Right atrium auricular region (tissue), 2 donors: ENCODE results near the gene BPIFB1. TPM values are rescaled to one million over a fixed set of nuclear protein-coding genes. Genes with fewer than 3 reads are reported as not detected.

Experiments used
- DNase-seq: peaks from one replicate; pipeline ENCODE4 v3.0.0-alpha.2; 2019; ENCODE audit warnings: low spot score
- H3K27ac ChIP-seq, 2 donors: fragments of 200-600 bp; sonication (generic); 1 replicate in 1 of 2; 2 replicates in 1 of 2; pipeline ENCODE4 v1.5.1; 2016 to 2019
- H3K27me3 ChIP-seq, 2 donors: fragments of 200-600 bp; sonication (generic); one replicate each; pipeline versions ENCODE4 v1.5.1 to v1.6.0; 2017 to 2019
- H3K36me3 ChIP-seq: fragments of 200-600 bp; sonication (generic); one replicate; pipeline ENCODE4 v1.5.1; 2016
- H3K4me1 ChIP-seq, 2 donors: fragments of 200-600 bp; sonication (generic); one replicate each; pipeline versions ENCODE4 v1.5.1 to v1.6.0; 2017 to 2019
- H3K4me3 ChIP-seq, 2 donors: fragments of 200-600 bp; sonication (generic); 1 replicate in 1 of 2; 2 replicates in 1 of 2; pipeline ENCODE4 v1.5.1; 2017 to 2019; ENCODE audit warnings: mild to moderate bottlenecking in 1 of 2, moderate library complexity in 1 of 2
- H3K9me3 ChIP-seq, 2 donors: fragments of 200-600 bp; sonication (generic); one replicate each; pipeline ENCODE4 v1.5.1; 2019
- total RNA-seq, 2 donors: library from RNA; depleted of rRNA; stranded (reverse); fragments of >200 nt; gene quantifications; one replicate each; pipeline ENCODE4 v1.1.0, GENCODE V29; 2016
- TF ChIP-seq, protein P1 (sequence below), 2 donors: fragments of 200-600 bp; sonication (generic); IDR thresholded peaks; one replicate each; pipeline ENCODE4 v1.5.1; 2019; ENCODE audit warnings: antibody characterized with exemption in 2 of 2

Gene BPIFB1
- total RNA-seq, 2 donors from 2014 or later = not detected

DNA sequence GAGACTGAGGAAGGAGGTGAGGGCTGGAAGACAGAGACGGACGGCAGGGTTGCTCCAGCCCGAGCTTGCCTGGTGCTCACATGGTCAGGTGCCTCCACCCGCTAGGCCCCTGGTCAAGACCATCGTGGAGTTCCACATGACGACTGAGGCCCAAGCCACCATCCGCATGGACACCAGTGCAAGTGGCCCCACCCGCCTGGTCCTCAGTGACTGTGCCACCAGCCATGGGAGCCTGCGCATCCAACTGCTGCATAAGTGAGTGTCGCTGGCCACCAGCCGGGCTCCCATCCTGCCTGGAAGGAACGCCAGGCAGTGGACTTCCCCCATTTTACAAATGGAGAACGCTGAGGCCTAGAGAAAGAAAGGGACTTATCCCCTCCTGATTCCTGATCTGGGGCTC is 7.8 kb downstream of the BPIFB1 start:
- Histone ChIP-seq H3K27me3 (no peaks in the 10 kb centered on the region), H3K4me1 (no peaks in the 10 kb centered on the region), H3K36me3 (no peaks in the 10 kb centered on the region), H3K9me3 (no peaks in the 10 kb centered on the region), H3K4me3 (no peak overlapping the region), H3K27ac (no peak overlapping the region)
- TF ChIP-seq, protein P1, sequence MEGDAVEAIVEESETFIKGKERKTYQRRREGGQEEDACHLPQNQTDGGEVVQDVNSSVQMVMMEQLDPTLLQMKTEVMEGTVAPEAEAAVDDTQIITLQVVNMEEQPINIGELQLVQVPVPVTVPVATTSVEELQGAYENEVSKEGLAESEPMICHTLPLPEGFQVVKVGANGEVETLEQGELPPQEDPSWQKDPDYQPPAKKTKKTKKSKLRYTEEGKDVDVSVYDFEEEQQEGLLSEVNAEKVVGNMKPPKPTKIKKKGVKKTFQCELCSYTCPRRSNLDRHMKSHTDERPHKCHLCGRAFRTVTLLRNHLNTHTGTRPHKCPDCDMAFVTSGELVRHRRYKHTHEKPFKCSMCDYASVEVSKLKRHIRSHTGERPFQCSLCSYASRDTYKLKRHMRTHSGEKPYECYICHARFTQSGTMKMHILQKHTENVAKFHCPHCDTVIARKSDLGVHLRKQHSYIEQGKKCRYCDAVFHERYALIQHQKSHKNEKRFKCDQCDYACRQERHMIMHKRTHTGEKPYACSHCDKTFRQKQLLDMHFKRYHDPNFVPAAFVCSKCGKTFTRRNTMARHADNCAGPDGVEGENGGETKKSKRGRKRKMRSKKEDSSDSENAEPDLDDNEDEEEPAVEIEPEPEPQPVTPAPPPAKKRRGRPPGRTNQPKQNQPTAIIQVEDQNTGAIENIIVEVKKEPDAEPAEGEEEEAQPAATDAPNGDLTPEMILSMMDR (IDR thresholded peaks at IDR 0.05) = no peak
- no peak for DNase-seq

DNA sequence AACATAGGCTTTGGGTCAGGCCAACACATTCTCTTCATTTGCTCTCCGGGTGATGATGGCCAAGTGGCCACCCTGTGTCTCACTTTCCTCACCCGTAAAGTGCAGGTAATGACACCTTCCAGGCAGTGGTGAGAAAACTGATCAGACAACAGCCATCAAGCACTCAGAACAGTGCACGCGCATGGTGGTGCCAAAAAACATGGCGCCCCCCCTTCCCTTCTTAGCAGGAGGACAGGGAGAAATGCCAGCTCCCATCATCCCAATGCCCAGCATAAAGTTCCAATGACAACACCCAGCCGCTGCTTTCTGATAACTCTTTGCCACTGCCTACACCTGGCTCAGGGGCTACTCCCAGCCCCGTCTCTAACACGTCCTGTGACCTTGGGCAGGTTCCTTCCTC is 8.4 kb downstream of the BPIFB1 start:
- Histone ChIP-seq H3K36me3 (no peaks in the 10 kb centered on the region), H3K9me3 (no peaks in the 10 kb centered on the region), H3K4me3 (no peak overlapping the region), H3K4me1 (no peaks in the 10 kb centered on the region), H3K27me3 (no peaks in the 10 kb centered on the region), H3K27ac (no peak overlapping the region)
- TF ChIP-seq, protein P1 (IDR thresholded peaks at IDR 0.05) = no peak
- no peak for DNase-seq

- no peak for DNase-seq
- Histone ChIP-seq H3K27me3 (no peaks in the 10 kb centered on the region), H3K4me1 (no peaks in the 10 kb centered on the region), H3K27ac (no peak overlapping the region), H3K9me3 (no peaks in the 10 kb centered on the region), H3K4me3 (no peak overlapping the region), H3K36me3 (no peaks in the 10 kb centered on the region)
- TF ChIP-seq, protein P1 (IDR thresholded peaks at IDR 0.05) = peak; percentile 43 to 73
Measured at GRCh38 chr20:33291830-33292355, 8.9 kb downstream of the BPIFB1 start.

DNA sequence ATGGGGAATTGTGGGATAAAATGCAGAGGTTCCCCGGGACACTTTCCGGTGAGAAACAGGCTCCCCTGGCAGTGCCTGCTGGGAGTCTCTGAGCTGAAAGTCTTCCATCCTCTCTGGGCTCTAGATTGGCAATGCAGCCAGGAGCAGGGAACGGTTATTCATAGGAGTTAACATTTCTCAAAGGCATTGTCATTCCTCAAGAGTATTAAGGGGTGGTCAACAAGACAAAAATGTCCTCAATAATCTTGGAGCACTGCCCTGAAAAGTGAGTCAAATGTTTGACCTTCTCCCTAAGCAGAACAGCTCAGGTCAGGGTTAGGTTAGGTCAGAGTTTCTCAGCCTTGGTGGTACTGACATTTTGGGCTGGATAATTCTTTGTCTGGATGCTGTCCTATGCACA is 13.2 kb downstream of the BPIFB1 start:
- Histone ChIP-seq H3K9me3 (no peaks in the 10 kb centered on the region), H3K27ac (no peak overlapping the region), H3K4me1 (no peaks in the 10 kb centered on the region), H3K36me3 (no peaks in the 10 kb centered on the region), H3K4me3 (no peak overlapping the region), H3K27me3 (no peaks in the 10 kb centered on the region)
- DNase-seq = no peak
- TF ChIP-seq, protein P1 (IDR thresholded peaks at IDR 0.05) = no peak

DNA sequence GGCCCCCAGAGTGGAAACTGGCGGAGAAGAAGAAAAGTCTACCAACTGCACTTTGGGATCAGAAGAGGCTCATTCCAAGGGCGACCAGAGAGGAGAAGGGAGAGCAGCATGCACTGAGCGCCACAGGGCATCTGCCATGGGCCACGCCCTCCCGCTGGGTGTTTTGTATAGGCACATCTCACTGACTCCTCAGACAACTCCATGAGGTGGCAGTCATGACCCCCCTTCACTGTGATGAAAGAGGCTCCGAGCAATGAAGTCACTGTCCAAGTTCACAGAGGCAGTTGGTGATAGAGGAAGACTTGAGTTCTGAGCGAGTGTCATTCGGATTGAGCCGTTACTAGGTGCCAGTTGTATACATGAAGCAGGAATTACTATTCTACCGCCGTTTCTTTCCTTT is 15.4 kb downstream of the BPIFB1 start:
- H3K4me1 ChIP-seq = no peaks in the 10 kb centered on the region
- no peaks in the 10 kb centered on the region for H3K36me3 ChIP-seq
- no peak overlapping the region for H3K27ac ChIP-seq
- no peak for DNase-seq
- TF ChIP-seq, protein P1 (IDR thresholded peaks at IDR 0.05) = no peak
- H3K4me3 ChIP-seq = no peak overlapping the region
- H3K9me3 ChIP-seq = no peaks in the 10 kb centered on the region
- no peaks in the 10 kb centered on the region for H3K27me3 ChIP-seq

DNA sequence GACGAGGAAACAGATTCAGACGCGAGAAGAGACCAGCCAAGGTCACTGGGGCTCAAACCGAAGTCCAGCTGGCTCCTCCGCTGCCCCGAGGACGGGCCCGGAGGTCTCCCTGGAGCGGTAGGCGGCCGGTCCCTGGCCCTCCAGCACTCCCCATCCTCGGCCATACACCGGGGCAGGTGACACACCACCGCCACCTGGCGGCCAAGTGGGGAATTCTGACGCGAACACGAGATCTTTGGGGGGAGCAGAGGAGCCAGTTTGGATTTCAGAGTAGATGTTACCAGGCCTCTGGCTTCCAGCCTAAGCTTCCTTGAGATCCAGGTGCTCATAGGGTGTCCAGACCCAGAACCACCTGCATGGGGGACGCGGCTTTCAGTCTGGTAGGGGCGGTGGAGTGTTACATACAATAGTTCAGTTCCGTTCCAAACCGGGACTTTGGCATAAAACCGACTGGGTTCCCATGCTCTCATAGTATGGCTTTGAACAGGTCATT is 16.1 kb downstream of the BPIFB1 start:
- H3K36me3 ChIP-seq = no peaks in the 10 kb centered on the region
- no peaks in the 10 kb centered on the region for H3K4me1 ChIP-seq
- H3K4me3 ChIP-seq = no peak overlapping the region
- peak; percentile 69 for DNase-seq
- H3K27me3 ChIP-seq = no peaks in the 10 kb centered on the region
- H3K9me3 ChIP-seq = no peaks in the 10 kb centered on the region
- H3K27ac ChIP-seq = no peak overlapping the region
- TF ChIP-seq, protein P1 (IDR thresholded peaks at IDR 0.05) = peak; percentile 87 to 95
